Activated CD8-positive, alpha-beta memory T cell treated with anti-CD3 and anti-CD28 coated beads, Interleukin-2, amount 50 U/mL, for 1 hour (primary cell): ENCODE measurements around the gene RASSF10.

ENCODE experiments used
- DNase-seq: peaks from one replicate; pipeline ENCODE4 v3.0.0-alpha.2; 2020; ENCODE audit errors: extremely low read depth

Gene RASSF10

DNA sequence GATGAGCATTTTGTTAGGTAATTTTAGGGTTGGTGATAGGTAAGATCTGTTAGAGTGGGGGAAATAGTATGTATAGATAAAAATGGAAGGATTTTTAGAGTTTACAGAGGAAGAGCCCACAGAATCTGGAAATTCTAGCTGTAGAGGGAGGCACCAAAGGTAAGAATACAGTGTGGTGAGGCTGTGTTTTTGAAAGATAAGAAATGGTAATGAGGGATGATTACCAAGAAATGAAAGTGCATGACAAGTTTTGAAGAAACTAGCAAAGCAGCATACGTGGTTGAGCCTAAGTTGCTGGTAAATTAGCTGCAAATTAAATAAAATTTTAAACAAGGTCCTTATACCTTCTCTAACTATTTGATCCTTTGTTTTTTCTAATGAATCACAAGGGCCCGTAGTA, 14.6 kb upstream of the RASSF10 start:
- no peak for DNase-seq

DNA sequence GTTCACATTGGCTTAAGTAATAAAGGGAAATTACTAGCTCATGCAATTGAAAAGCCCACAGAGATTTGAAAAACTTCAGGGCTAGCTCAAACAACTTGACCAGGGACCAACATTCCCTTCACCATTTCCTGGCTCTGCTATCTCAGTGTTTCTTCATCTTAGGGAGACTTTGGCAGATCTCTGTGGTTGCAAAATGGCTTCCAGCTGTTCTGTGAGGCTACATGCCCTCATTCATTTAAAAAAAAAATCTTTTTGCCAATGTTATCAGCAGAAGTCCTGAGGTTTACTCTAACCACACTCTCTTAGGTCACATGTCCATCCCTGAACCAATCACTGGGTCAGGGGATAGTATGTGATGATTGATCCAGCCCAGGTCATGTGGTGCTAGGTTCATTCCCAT, 13.9 kb upstream of the RASSF10 start:
- no peak for DNase-seq

DNA sequence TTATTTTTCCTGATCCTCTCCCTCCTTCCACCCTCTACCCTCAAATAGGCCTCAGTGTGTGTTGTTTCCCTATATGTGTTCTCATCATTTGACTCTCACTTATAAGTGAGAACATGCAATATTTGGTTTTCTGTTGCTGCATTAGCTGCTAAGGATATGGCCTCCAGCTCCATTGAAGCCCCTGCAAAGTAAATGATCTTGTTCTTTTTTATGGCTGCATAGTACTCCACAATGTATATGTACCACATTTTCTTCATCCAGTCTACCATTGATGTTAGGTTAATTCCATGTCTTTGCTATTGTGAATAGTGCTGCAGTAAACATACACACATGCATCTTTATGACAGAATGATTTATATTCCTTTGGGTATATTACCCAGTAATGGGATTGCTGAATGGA, 13.3 kb upstream of the RASSF10 start:
- no peak for DNase-seq

DNA sequence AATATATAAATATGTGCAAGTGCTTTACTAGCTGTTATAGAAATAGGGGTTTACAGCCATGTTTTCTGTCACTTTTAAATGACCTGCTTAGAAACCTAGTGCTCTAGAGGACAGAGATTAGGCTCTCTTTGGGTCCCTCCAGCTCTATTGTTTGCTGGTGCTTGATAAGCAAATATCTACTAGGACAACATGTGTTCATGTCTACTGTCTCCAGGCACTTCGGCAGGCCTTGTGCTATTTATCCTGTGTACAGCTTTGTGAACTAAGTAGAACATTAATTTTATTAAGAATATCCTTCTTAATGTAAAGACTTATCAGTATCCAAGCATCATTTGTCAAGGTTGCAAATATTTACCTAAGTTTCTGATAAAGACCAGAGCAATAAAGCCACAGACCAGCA, 11.9 kb upstream of the RASSF10 start:
- no peak for DNase-seq

DNA sequence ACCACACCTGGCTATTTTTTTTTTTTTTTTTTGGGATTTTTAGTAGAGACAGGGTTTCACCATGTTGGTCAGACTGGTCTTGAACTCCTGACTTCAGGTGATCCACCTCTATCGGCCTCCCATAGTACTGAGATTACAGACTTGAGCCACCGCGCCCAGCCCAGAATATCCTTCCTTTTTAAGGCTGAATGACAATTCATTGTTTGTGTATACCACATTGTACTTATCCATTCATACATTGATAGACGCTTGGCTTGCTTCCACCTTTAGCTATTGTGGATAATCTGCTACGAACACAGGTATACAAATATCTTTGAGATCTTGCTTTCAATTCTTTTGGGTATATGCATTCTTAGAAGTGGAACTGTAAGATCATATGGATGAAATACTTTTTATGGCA, 10.8 kb upstream of the RASSF10 start:
- no peak for DNase-seq

DNA sequence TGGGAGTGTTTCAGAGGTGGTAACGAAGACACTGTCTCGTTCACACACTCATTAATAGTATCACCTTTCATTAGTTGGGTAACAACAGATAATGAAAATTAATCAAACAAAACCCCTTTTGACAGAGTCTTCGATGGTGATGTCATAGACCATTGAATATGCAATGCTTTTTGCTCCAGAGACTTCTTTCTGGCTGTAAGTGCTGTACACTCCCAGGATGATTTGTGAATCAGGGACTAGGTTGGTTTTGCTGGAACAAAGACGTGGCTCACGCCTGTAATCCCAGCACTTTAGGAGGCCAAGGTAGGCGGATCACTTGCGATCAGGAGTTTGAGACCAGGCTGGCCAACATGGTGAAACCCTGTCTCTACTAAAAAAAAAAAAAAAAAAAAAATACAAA, 9.5 kb upstream of the RASSF10 start:
- no peak for DNase-seq

DNA sequence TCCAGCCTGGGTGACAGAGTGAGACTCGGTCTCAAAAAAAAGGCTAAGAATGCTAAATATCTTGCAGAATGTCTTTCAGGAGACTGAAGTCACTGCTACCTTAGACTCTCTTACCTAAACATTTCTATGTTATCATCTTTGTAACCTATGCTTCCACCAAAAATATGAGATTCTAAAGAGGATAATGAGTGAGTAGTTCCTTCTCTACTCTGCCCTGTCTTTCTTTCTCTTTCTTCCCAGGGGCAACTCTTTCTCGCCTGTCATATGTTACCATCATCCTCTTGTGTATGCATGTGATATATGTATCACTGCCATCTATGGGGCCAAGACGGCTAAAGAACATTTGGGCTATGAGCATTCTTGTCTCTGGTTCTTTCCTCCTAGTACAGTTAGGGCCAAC, 9.0 kb upstream of the RASSF10 start:
- DNase-seq = no peak

DNA sequence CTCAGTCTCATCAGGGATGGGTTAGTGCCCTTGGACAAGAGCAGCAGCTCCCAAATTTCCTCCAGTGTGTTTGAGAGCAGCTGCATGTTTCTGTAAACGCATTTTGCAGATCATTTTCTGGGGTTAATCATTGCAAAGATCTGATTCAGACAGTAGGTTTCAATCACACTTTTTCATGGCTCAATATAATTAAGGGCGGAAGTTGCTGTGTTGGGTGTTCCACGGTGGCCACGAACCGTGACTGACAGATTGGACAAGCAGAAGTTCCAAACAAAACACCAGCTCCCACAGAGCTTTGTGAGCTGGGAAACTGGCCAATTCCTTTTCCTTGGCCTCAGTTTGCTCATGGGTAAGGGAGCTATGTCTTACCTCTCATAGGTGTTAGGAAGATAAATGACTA, 8.4 kb upstream of the RASSF10 start:
- no peak for DNase-seq

DNA sequence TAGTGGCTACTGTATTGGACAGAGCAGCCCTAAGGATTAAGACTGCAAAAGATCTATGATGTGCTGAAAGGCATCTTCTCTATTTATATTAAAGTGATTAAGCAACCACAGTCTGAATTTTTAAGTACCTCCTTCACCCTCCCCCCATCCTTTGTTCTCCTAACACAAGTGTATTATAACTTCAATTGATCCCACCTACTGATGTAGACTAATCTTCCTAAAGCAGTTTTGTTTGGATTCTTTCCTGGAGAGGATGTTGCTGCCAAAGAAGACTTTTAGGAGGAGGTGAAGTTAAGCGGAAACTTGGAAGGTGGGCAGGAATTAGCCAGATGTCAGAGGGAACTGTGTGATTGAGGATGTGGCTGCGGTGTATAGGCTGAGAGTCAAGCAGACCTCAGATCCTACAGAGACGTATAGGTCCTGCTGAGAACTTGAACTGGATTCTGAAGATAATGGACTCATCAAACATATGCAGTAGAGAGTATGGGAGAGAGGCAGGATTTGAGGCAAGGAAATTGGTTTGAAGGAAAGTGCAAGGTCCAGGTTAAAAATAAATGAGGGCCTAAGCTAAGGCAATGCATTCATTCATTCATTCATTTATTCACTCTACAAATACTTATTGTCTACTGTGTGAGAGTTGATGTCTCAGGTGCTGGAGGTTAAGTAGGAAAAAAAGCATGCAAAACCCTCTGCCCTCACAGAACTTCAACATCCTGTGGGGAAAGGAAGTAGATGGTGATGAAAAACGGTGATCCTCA, 5.2 kb upstream of the RASSF10 start:
- DNase-seq = no peak

DNA sequence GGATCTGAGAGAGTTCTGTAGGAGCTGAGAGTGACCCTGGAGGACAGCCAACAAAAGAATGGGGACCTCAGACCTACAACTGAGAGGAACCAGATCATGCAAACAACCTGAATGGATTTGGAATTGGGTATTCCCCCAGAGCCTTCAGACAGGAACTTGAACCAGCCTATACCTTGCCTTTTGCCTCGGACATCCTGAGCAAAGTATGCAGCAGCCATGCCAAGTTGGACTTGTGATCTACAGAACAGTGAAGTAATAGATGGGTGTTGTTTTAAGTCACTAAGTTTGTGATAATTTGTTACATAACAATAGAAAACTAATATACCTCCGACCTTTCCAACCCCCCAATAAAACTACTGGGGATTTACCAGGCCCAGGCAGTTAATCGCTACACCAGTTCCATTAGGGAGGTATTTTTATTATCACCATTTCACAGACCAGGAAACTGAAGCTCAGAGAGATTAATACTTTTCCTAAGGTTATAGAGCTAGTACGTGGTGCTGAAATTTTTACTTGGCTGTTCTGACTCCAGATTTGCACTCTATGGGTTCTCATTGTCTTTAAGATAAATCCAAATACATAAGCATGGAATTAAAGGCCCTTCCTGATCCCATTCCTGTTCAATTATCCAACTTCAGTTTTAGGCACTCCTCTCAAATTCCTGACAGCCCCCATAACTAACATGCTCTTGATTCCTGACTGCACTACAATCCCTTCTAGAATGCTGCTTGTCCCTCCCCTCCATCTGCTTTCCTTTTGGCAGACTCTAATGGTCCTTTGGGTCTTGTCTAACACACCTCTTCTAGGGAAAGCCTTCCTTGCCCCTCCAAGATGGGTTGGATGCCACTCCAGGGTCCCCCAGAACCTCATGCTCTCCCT, 1.7 kb upstream of the RASSF10 start:
- DNase-seq = no peak

DNA sequence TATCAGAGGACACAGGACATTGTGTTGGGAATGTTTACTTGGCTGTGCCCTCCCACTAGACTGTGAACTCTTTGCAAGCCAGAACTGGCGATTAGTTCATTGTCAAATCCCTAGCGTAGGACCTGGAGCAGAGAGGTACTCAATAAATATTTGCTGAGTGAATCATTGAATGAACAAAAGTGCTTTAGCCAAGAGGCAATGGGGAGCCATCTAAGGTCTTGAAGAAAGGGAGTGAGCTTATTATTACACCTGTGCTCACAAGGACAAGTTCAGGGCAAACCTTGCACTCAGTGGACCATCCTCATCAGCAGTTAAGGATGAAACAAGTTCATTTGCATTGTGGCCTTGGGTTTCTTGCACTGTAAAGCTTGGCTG, 1.1 kb upstream of the RASSF10 start:
- DNase-seq = no peak

DNA sequence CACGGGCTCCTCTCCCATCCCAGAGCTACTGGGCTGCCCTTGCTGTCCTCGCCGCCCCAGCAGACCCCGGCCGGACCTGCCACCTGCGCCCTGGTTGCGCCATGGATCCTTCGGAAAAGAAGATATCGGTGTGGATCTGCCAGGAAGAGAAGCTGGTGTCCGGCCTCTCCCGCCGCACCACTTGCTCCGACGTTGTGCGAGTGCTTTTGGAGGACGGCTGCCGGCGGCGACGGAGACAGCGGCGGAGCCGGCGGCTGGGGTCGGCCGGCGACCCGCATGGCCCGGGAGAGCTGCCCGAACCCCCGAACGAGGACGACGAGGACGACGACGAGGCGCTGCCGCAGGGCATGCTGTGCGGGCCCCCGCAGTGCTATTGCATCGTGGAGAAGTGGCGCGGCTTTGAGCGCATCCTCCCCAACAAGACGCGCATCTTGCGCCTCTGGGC, 382 bp downstream of the RASSF10 start:
- no peak for DNase-seq

DNA sequence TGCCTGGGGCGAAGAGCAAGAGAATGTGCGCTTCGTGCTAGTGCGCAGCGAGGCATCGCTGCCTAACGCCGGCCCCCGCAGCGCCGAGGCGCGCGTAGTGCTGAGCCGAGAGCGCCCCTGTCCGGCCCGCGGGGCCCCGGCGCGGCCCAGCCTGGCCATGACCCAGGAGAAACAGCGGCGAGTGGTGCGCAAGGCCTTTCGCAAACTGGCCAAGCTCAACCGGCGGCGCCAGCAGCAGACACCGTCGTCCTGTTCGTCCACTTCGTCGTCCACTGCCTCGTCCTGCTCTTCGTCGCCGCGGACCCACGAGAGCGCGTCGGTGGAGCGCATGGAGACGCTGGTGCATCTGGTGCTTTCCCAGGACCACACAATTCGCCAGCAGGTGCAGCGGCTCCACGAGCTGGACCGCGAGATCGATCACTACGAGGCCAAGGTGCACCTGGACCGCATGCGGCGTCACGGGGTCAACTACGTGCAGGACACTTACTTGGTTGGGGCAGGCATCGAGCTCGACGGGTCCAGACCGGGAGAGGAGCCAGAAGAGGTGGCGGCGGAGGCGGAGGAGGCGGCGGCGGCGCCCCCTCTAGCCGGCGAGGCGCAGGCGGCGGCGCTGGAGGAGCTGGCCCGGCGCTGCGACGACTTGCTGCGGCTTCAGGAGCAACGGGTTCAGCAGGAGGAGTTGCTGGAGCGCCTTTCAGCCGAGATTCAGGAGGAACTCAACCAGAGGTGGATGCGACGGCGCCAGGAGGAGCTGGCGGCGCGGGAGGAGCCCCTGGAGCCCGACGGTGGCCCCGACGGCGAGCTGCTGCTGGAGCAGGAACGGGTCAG, 1.0 kb downstream of the RASSF10 start:
- DNase-seq = no peak

DNA sequence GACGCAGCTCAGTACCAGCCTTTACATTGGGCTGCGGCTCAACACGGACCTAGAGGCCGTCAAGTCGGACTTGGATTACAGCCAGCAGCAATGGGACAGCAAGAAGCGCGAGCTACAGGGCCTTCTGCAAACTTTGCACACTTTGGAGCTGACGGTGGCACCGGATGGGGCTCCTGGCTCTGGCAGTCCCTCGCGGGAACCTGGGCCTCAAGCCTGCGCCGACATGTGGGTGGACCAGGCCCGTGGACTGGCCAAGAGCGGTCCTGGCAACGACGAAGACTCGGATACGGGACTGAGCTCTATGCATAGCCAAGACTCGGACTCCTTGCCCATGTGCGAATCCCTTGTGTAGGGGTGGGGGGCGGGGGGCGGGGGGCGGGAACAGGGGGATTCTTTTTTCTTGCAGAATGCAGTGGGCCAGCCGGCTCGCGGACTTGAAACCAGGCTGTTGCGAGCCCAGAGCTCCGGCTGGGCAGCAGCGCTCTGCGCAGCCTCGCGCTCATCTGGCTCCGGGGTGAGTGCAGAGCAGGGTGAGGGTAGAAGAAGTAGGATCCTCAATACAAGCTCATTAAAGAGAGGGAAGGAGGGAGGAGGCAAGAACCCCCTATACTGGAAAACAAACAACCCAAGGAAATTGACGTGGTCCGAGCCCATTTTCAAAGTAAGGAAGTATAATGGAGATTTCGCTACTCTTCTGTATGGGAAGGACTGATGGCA, 1.8 kb downstream of the RASSF10 start:
- DNase-seq = no peak

DNA sequence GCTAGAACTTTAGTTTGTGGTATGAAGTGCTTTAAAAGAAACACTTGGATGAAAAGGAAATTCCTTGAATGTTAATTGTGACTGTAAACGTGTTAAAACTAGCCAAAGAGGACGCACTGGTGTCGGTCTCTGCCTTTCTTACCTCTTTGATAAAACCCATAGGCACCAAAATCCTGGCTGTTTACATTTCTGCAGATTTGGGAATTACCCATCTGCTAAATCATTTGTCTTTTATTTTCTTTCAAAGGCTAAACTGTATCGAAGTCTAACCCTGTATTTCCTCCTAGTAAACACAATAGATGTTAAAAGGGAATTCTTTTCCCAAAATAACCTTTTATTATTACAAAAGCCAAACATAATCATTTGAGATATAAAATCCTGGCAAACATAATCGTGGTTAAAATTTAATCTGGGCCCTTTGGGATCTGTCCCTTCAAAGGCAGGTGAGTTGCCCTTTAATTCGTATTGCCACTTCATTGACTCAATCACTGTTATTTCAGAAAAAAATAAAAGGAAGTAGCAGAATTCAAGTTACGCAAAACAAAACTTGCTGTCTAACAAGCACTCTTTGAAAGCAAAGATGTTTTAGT, 2.4 kb downstream of the RASSF10 start:
- DNase-seq = no peak

DNA sequence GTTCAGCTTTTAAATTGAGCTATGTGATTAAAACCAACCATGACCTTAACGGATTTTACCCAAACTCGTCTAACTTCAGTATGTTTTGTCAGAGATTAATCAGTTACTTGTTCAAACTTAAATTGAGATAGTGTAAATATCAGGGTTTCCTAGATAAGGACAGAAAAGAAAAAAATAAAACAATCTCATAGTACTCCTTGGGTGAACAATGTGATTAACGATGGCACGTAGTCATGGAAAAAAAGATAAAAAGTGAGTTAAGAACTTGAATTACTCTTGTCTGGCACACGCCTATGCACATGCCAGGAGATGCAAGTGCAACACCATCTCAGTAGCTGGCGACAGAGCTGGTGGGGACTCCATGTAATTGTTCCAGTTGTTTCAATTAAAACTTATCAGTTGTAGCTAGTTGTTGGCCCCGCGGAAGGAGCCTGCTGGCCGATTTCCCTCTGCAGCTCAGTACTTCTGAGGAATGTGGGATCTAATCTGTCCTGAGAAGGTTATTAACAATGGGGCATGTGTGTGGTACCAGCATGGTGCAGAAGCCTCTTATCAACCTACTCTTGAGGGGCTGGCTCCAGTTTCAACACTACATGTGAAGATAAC, 3.0 kb downstream of the RASSF10 start:
- DNase-seq = no peak

DNA sequence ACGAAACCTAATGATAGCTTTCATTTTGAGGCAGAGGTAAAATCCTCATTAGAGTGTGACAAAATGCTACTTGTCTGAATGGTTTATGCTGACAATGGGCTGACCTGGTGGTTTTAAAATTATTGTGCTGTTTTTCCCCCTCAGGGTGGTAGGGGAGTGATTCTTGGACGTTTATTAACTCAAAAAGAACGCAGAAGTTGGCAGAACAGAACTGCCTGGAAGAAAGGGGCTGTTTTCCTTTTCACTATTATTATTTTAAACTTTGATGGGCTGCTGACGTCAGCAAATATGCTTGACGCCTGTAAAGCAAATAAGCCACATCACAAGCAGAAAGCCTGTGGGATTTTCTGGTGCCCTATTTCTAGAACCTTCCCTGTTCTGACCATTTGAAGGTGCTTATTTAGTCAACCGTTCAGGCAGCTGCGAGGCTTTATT, 4.0 kb downstream of the RASSF10 start:
- no peak for DNase-seq

DNA sequence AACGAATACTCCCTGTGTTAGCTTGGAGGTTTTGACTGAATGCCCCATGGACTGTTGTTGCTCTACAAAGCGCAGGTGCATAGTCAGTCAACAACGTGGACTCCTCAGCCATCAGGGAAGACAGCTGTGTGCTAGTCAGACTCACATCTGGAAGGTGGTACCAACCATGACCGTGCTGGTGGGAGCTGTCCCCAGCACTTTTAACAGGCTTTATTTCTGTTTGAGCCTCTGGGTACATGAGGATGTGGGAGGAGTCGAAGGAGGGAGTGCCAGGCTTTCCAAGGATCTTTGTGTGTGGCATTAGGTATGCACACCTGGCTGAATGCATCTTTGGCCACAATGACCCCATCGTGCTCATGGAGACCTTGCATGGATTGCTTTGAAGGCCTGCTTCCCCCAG, 6.6 kb downstream of the RASSF10 start:
- no peak for DNase-seq

DNA sequence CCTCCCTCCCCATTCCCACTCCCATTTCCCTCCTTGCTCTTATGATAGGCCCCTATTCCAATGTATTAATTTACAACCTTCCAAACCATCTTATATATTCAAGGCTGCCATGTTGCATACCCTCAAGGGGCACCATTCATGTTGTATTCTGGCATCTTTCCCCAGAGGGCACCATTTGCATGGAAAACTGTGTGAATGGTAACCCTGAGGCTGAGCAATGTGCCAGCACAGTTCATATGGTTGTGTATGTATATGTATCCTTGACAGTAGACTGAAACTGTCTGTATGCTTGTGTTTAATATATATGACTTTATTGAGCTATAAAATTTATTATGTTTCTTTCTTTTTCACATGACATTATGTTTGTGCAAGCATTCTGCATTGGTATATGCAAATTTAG, 7.3 kb downstream of the RASSF10 start:
- DNase-seq = no peak

DNA sequence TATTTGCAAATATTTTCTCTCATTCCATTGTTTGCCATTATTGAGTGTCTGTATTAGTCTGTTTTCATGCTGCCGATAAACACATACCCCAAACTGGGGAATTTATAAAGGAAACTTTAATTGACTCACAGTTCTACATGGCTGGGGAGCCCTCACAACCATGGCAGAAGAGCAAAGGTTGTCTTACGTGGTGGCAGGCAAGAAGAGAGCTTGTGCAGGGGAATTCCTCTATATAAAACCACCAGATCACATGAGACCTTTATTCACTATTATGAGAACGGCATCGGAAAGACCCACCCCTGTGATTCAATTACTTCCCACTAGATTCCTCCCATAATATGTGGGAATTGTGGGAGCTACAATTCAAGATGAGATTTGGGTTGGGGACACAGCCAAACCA, 10.2 kb downstream of the RASSF10 start:
- no peak for DNase-seq

DNA sequence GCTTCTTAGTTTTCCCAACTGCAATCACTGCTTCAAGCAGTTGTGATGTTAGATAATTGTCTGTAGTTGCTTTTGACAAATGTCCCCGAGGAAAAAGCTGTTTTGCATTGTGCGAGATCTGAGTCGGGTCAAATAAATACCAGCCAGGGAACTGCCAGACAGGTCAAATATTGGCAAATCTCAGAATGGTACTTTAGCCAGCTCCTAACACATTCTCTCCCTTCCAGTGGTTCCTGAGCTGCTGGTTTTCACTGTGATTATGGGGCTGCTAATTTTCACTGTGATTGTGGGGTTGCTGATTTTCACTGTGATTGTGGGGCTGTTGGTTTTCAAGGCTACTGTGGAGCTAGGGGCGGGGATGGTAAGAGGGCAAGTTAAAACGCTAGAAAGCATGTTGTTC, 14.3 kb downstream of the RASSF10 start:
- DNase-seq = no peak
